Neural crest cell (in vitro differentiated cells): Measurements from ENCODE around the gene HILPDA. TPM values are rescaled to one million over a fixed set of nuclear protein-coding genes. Genes with fewer than 3 reads are reported as not detected.
A peak's percentile ranks its signal among the peaks of the same experiment; 100 is the strongest.

Experiments
- DNase-seq: peaks from one replicate; pipeline ENCODE4 v3.0.0; 2021; ENCODE audit warnings: low read depth, mixed read lengths, low spot score
- H3K27ac Mint-ChIP-seq: one replicate; pipeline ENCODE4 v1.8.0; 2021; ENCODE audit warnings: mild to moderate bottlenecking, mixed read lengths; ENCODE audit not compliant: unreplicated experiment
- H3K27me3 Mint-ChIP-seq: 2 replicates; pipeline ENCODE4 v1.8.0; 2021; ENCODE audit warnings: low read depth, mild to moderate bottlenecking, mixed read lengths
- H3K36me3 Mint-ChIP-seq: 2 replicates; pipeline ENCODE4 v1.8.0; 2021; ENCODE audit warnings: low read depth, mild to moderate bottlenecking, mixed read lengths
- H3K4me1 Mint-ChIP-seq: 2 replicates; pipeline ENCODE4 v1.8.0; 2021; ENCODE audit warnings: mixed read lengths
- H3K4me3 Mint-ChIP-seq: one replicate; pipeline ENCODE4 v1.8.0; 2021; ENCODE audit warnings: mild to moderate bottlenecking, mixed read lengths
- H3K9me3 Mint-ChIP-seq: 2 replicates; pipeline ENCODE4 v1.8.0; 2021; ENCODE audit warnings: mixed read lengths
- total RNA-seq: library from RNA; stranded (reverse); gene quantifications from 2 replicates; pipeline ENCODE4 v1.2.1, GENCODE V29; 2021
- TF ChIP-seq, protein P1 (sequence below): fragments of 200-600 bp; sonication (generic); conservative IDR thresholded peaks from 2 replicates; pipeline ENCODE4 v1.5.0; 2021; ENCODE audit warnings: antibody characterized with exemption, mild to moderate bottlenecking

Gene HILPDA
- total RNA-seq, 1 donor from 2014 or later: 46.7 TPM

GRCh38 chr7:128424686-128425275 lies 30.9 kb upstream of the HILPDA start:
- Mint-ChIP-seq H3K36me3 (no peaks in the 10 kb centered on the region), H3K27me3 (peaks cover 9% of the 10 kb centered on the region), H3K4me3 (no peak overlapping the region), H3K9me3 (no peaks in the 10 kb centered on the region), H3K4me1 (no peaks in the 10 kb centered on the region), H3K27ac (no peak overlapping the region)
- TF ChIP-seq, protein P1, sequence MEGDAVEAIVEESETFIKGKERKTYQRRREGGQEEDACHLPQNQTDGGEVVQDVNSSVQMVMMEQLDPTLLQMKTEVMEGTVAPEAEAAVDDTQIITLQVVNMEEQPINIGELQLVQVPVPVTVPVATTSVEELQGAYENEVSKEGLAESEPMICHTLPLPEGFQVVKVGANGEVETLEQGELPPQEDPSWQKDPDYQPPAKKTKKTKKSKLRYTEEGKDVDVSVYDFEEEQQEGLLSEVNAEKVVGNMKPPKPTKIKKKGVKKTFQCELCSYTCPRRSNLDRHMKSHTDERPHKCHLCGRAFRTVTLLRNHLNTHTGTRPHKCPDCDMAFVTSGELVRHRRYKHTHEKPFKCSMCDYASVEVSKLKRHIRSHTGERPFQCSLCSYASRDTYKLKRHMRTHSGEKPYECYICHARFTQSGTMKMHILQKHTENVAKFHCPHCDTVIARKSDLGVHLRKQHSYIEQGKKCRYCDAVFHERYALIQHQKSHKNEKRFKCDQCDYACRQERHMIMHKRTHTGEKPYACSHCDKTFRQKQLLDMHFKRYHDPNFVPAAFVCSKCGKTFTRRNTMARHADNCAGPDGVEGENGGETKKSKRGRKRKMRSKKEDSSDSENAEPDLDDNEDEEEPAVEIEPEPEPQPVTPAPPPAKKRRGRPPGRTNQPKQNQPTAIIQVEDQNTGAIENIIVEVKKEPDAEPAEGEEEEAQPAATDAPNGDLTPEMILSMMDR: no peak
- DNase-seq: no peak

DNA sequence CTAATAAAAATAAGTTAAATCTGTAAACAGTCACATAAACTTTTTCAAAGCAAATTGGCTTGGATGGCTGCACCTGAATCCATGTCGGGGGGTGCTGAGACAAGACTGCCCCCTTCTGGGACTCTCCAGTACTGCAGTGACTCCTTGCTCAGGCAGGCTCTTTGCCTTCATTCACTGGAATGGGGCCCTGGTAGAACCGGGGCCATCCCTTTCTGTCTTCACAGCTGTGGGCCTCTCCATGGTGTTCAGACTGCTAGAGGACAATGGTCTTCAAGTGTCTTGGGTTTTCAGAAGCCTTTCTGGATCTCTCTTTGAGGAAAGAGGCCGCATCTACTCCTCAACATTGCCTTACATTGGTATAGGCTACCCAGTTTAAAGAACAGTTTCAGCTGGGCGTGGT lies 29.8 kb upstream of the HILPDA start:
- TF ChIP-seq, protein P1: peak; percentile 87
- no peaks in the 10 kb centered on the region for H3K9me3 Mint-ChIP-seq
- no peaks in the 10 kb centered on the region for H3K36me3 Mint-ChIP-seq
- peak; percentile 86 for DNase-seq
- H3K4me3 Mint-ChIP-seq: no peak overlapping the region
- peaks cover 9% of the 10 kb centered on the region for H3K27me3 Mint-ChIP-seq
- H3K4me1 Mint-ChIP-seq: no peaks in the 10 kb centered on the region
- H3K27ac Mint-ChIP-seq: no peak overlapping the region

- Mint-ChIP-seq H3K27me3 (peaks cover 9% of the 10 kb centered on the region), H3K9me3 (no peaks in the 10 kb centered on the region), H3K4me1 (no peaks in the 10 kb centered on the region), H3K27ac (no peak overlapping the region), H3K36me3 (no peaks in the 10 kb centered on the region), H3K4me3 (no peak overlapping the region)
- TF ChIP-seq, protein P1: peak; percentile 86
- peak; percentile 35 for DNase-seq
Measured at GRCh38 chr7:128427289-128427891, 28.3 kb upstream of the HILPDA start.

- H3K27me3 Mint-ChIP-seq: peaks cover 12% of the 10 kb centered on the region
- TF ChIP-seq, protein P1: peak; percentile 12
- H3K36me3 Mint-ChIP-seq: no peaks in the 10 kb centered on the region
- H3K4me3 Mint-ChIP-seq: no peak overlapping the region
- no peaks in the 10 kb centered on the region for H3K9me3 Mint-ChIP-seq
- DNase-seq: no peak
- H3K4me1 Mint-ChIP-seq: no peaks in the 10 kb centered on the region
- H3K27ac Mint-ChIP-seq: no peak overlapping the region
Measured at GRCh38 chr7:128430207-128430606, 25.5 kb upstream of the HILPDA start.

GRCh38 chr7:128431221-128431620 lies 24.5 kb upstream of the HILPDA start:
- Mint-ChIP-seq H3K27me3 (peaks cover 19% of the 10 kb centered on the region), H3K36me3 (no peaks in the 10 kb centered on the region), H3K9me3 (no peaks in the 10 kb centered on the region), H3K4me1 (no peaks in the 10 kb centered on the region), H3K27ac (no peak overlapping the region), H3K4me3 (no peak overlapping the region)
- TF ChIP-seq, protein P1: no peak
- no peak for DNase-seq
